Measurements from ENCODE around the gene NEUROD4.

- TF ChIP-seq CTCF (IDR thresholded peaks at IDR 0.05): no peak
- TF ChIP-seq POLR2A (IDR thresholded peaks at IDR 0.05): no peak
These were observed 5.7 kb downstream of the NEUROD4 start for GRCh38 chr12:55025508-55025907.

All from thyroid gland (tissue), 4 donors.